Measurements from ENCODE around the gene GPR153. TPM values are rescaled to one million over a fixed set of nuclear protein-coding genes. Genes with fewer than 3 reads are reported as not detected.

Gene GPR153
- total and polyA plus RNA-seq, 8 donors = 0.19 to 5.1 (median 0.93) TPM

DNA sequence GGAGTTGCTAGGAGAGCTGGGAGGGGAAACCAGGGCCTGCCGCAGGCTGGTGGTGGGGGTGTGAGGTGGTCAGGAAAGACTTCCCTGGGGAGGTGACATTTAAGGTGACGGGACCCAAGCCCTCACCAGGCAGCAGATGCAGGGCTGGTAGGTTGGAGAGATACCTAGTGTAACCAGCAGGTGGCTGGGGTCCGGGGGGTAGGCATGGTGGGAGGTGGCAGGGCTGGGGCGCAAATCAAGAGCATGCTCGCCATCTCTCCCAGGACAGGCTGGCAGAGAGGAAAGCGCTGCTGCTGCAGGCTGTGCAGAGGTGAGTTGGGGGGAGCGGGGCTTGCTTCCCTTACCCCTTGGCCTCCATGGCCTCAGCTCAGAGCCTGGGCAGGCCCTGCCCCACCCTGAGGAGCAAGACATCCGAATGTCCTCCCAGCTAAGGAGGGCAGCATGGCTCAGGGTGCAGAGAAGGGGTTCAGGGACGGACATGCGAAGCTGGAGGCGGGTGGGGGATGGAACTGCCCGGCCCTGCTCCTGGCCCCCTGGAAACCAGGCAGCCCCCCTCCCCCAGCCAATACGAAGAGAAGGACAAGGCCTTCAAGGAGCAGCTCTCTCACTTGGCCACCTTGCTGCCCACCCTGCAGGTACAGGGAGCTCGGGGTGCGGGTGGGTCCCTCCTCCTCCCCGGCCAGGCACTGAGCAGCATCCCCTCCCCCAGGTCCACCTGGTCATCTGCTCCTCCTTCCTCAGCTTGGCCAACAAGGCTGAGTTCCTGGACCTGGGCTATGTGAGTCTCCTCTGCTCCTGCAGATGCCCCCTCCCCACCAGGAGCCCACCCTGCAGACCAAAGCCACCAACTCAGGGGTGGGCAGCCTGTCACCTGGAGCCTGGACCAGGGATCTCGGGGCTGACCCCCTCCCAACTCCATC, 51.0 kb downstream of the GPR153 start:
- FAIRE-seq = no peak
- TF ChIP-seq, protein P1, sequence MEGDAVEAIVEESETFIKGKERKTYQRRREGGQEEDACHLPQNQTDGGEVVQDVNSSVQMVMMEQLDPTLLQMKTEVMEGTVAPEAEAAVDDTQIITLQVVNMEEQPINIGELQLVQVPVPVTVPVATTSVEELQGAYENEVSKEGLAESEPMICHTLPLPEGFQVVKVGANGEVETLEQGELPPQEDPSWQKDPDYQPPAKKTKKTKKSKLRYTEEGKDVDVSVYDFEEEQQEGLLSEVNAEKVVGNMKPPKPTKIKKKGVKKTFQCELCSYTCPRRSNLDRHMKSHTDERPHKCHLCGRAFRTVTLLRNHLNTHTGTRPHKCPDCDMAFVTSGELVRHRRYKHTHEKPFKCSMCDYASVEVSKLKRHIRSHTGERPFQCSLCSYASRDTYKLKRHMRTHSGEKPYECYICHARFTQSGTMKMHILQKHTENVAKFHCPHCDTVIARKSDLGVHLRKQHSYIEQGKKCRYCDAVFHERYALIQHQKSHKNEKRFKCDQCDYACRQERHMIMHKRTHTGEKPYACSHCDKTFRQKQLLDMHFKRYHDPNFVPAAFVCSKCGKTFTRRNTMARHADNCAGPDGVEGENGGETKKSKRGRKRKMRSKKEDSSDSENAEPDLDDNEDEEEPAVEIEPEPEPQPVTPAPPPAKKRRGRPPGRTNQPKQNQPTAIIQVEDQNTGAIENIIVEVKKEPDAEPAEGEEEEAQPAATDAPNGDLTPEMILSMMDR (IDR thresholded peaks at IDR 0.05) = no peak
- WGBS, 2 donors = 91% methylated on average over 17 of the region's 17 CpGs

GRCh38 chr1:6208723-6209660, 51.9 kb downstream of the GPR153 start:
- peaks cover 0 to 5% (median 0%) of the 10 kb centered on the region in 3 donors for H3K36me3 ChIP-seq
- TF ChIP-seq, protein P1 (IDR thresholded peaks at IDR 0.05) = peak; percentile 16 to 49 (median 38)
- no peak for FAIRE-seq
- H3K4me1 ChIP-seq = peaks cover 0 to 3% (median 0%) of the 10 kb centered on the region in 3 donors
- no peaks in the 10 kb centered on the region for H3K27me3 ChIP-seq
- H3K9me3 ChIP-seq = no peaks in the 10 kb centered on the region
- WGBS, 2 donors = 27 to 37% methylated on average over 79 to 99 of the region's 99 CpGs
- intact Hi-C loops (cut with DNase I) = no loop called here
- H3K4me3 ChIP-seq = peak overlapping the region; percentile 29 to 46 (median 39)
- H3K27ac ChIP-seq = no peak overlapping the region
- peak; percentile 66 to 76 (median 71) for ATAC-seq
- DNase-seq = peak in 5 of 6 donors; percentile 50 to 79 (median 66)

More for the DNA sequence above, 51.0 kb downstream of the GPR153 start:
- peak overlapping the region in 2 of 4 donors; percentile 38 to 46 for H3K4me3 ChIP-seq
- no peaks in the 10 kb centered on the region for H3K9me3 ChIP-seq
- H3K36me3 ChIP-seq = peaks cover 0 to 5% (median 0%) of the 10 kb centered on the region in 3 donors
- H3K4me1 ChIP-seq = peaks cover 0 to 3% (median 0%) of the 10 kb centered on the region in 3 donors
- DNase-seq = no peak
- no peak overlapping the region for H3K27ac ChIP-seq
- intact Hi-C loops (cut with DNase I) = no loop called here
- no peak for ATAC-seq
- no peaks in the 10 kb centered on the region for H3K27me3 ChIP-seq

GRCh38 chr1:6207921-6208320, 53.0 kb downstream of the GPR153 start:
- H3K4me1 ChIP-seq = peaks cover 0 to 3% (median 0%) of the 10 kb centered on the region in 3 donors
- H3K27me3 ChIP-seq = no peaks in the 10 kb centered on the region
- no peak overlapping the region for H3K27ac ChIP-seq
- TF ChIP-seq, protein P1 (IDR thresholded peaks at IDR 0.05) = no peak
- ATAC-seq = no peak
- no peaks in the 10 kb centered on the region for H3K9me3 ChIP-seq
- no peak for DNase-seq
- 91 to 92% methylated on average over 10 of the region's 10 CpGs for WGBS, 2 donors
- no peak overlapping the region for H3K4me3 ChIP-seq
- intact Hi-C loops (cut with DNase I) = no loop called here
- peaks cover 0 to 5% (median 0%) of the 10 kb centered on the region in 3 donors for H3K36me3 ChIP-seq
- no peak for FAIRE-seq

DNA sequence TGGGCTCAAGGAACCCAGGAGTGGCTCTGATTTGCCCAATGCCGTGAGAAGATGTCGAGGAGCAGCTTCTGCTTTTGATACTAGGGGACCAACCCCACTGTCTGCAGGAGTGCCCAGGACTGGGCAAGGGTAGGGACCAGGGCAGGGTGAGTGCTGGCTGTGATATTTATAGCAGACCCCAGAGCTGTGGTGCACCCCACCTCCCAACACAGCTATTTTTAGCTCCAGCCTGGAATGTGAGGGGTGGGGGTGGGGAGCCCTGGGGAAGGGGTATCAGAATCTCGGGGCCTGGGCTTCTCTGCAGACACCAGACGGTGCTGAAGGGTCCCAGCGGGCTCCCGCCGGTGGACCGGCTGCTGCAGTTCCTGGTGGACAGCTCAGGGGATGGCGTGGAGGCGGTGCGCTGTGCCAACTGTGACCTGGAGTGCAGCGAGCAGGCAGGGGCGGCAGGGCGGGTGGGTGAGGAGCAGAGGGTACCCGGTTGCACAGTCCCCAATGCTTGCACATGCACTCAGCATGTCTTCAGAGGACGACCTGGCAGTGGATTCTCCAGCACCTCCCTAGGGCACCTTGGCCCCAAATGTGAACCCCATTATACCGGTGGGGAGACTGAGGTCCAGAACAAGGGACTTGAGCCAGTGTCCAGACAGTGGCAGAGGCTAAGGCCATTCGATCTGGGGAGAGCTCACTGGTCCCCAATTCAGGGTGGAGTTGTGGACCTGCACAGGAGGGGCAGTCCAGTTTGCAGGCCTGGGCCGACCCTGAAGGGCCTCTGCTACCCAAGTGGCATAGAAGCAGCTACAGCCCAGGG, 53.6 kb downstream of the GPR153 start:
- TF ChIP-seq, protein P1 (IDR thresholded peaks at IDR 0.05) = no peak
- H3K4me1 ChIP-seq = peaks cover 0 to 3% (median 0%) of the 10 kb centered on the region in 3 donors
- WGBS, 2 donors = 87 to 88% methylated on average over 15 to 19 of the region's 19 CpGs
- no peaks in the 10 kb centered on the region for H3K9me3 ChIP-seq
- FAIRE-seq (no peak), ATAC-seq (no peak), DNase-seq (peak in 2 of 6 donors; percentile 39 to 57)
- no peak overlapping the region for H3K27ac ChIP-seq
- peak overlapping the region in 2 of 4 donors; percentile 59 to 77 for H3K4me3 ChIP-seq
- H3K27me3 ChIP-seq = no peaks in the 10 kb centered on the region
- intact Hi-C loops (cut with DNase I) = no loop called here
- H3K36me3 ChIP-seq = peaks cover 0 to 5% (median 0%) of the 10 kb centered on the region in 3 donors
